OCI-LY7 (cell line): ENCODE measurements around the gene DCPS.

Experiments
- CTCF ChIP-seq: fragments of 200-600 bp; sonication (generic); conservative IDR thresholded peaks from 2 replicates; pipeline ENCODE4 v1.5.1; 2014; ENCODE audit warnings: mild to moderate bottlenecking, antibody characterized with exemption, low read length, moderate library complexity, mixed read lengths
- EZH2phosphoT487 ChIP-seq: fragments of 200-600 bp; sonication (generic); IDR thresholded peaks from 2 replicates; pipeline ENCODE4 v1.6.1; 2018; ENCODE audit warnings: low read depth, borderline replicate concordance, mild to moderate bottlenecking, mixed run types, antibody characterized with exemption, low read length, moderate library complexity, mixed read lengths

GRCh38 chr11:126366064-126366822 lies 62.4 kb downstream of the DCPS start:
- TF ChIP-seq CTCF (no peak), EZH2phosphoT487 (no peak)
